K562 (cell line): Measurements from ENCODE around the gene RNF40.

Source experiments
- CREB1 ChIP-seq, 2 experiments: sonication (generic) in 1 of 2; formaldehyde crosslinking in 1 of 2; IDR thresholded peaks; 2 replicates each; pipeline versions ENCODE4 v1.6.1 to v1.8.0; 2012 to 2022; ENCODE audit warnings: inconsistent platforms in 1 of 2, mild to moderate bottlenecking in 1 of 2, missing genetic modification reagents in 1 of 2, moderate library complexity in 1 of 2
- CTCF ChIP-seq, 3 experiments: IDR thresholded peaks in 2 of 3; conservative IDR thresholded peaks in 1 of 3; 2 replicates each; pipeline ENCODE4 v1.5.1; 2011 to 2012; ENCODE audit warnings: low read length in 3 of 3, mild to moderate bottlenecking in 3 of 3, control low read depth in 2 of 3, improper control_type of control experiment in 1 of 3, inconsistent platforms in 1 of 3, low read depth in 1 of 3, mixed read lengths in 1 of 3, moderate library complexity in 1 of 3; ENCODE audit not compliant: insufficient read depth in 2 of 3
- DPF2 ChIP-seq: fragments of 450-650 bp; IDR thresholded peaks from 2 replicates; pipeline ENCODE4 v1.6.1; 2016
- E2F5 ChIP-seq: sonication (generic); formaldehyde crosslinking; IDR thresholded peaks from 2 replicates; pipeline ENCODE4 v1.8.0; 2022; ENCODE audit warnings: mild to moderate bottlenecking, missing genetic modification reagents
- MYC ChIP-seq, 2 experiments: fragments of 250-450 bp in 1 of 2; sonication (Bioruptor Pico) in 1 of 2; IDR thresholded peaks; 2 replicates each; pipeline versions ENCODE4 v1.5.1 to v1.6.1; 2012 to 2021; ENCODE audit warnings: low read depth in 2 of 2, borderline replicate concordance in 1 of 2, improper control_type of control experiment in 1 of 2, low read length in 1 of 2, mild to moderate bottlenecking in 1 of 2, moderate library complexity in 1 of 2
- POLR2AphosphoS5 ChIP-seq: IDR thresholded peaks from 2 replicates; pipeline ENCODE4 v1.6.1; 2011; ENCODE audit warnings: mild to moderate bottlenecking, low read depth, low read length, moderate library complexity; ENCODE audit not compliant: control insufficient read depth, insufficient read depth
- RCOR1 ChIP-seq, 2 experiments: IDR thresholded peaks; 2 replicates each; pipeline ENCODE4 v1.6.1; 2012; ENCODE audit warnings: low read depth in 2 of 2, low read length in 2 of 2, borderline replicate concordance in 1 of 2, improper control_type of control experiment in 1 of 2
- TGIF2 ChIP-seq: sonication (generic); formaldehyde crosslinking; IDR thresholded peaks from 2 replicates; pipeline ENCODE4 v1.8.1; 2022; ENCODE audit warnings: mild to moderate bottlenecking, missing genetic modification reagents, moderate library complexity
- YY1 ChIP-seq, 3 experiments: IDR thresholded peaks; 2 replicates each; pipeline ENCODE4 v1.6.1; 2011; ENCODE audit warnings: low read length in 2 of 3, mild to moderate bottlenecking in 2 of 3, moderate library complexity in 2 of 3, borderline replicate concordance in 1 of 3, control low read depth in 1 of 3, low read depth in 1 of 3; ENCODE audit not compliant: insufficient read depth in 3 of 3, insufficient replicate concordance in 2 of 3, control insufficient read depth in 1 of 3, insufficient read length in 1 of 3; ENCODE audit errors: extremely low read depth in 1 of 3
- ZFPM2 ChIP-seq: fragments of 250-450 bp; sonication (Bioruptor Pico); IDR thresholded peaks from 2 replicates; pipeline ENCODE4 v1.5.1; 2022; ENCODE audit warnings: mild to moderate bottlenecking

- no peak for TF ChIP-seq MYC (IDR thresholded peaks at IDR 0.05; ENCODE audit: low read depth, low read length)
- TF ChIP-seq MYC (CRISPR knock-in tag; IDR thresholded peaks at IDR 0.05; ENCODE audit: borderline replicate concordance, low read depth): no peak
- no peak for TF ChIP-seq E2F5 (CRISPR knock-in tag)
- no peak for TF ChIP-seq POLR2AphosphoS5
- no peak for TF ChIP-seq RCOR1 (IDR thresholded peaks at IDR 0.05; ENCODE audit: borderline replicate concordance in 1 of 2, low read depth in 2 of 2, low read length in 2 of 2)
- no peak for TF ChIP-seq DPF2
- no peak for TF ChIP-seq ZFPM2
- TF ChIP-seq CREB1 (IDR thresholded peaks at IDR 0.05): no peak
- no peak for TF ChIP-seq CREB1 (CRISPR knock-in tag; IDR thresholded peaks at IDR 0.05)
- no peak for TF ChIP-seq CTCF (IDR thresholded peaks at IDR 0.05 in 2 of 3, conservative IDR thresholded peaks at IDR 0.05 in 1 of 3; ENCODE audit: insufficient read depth in 2 of 3, low read depth in 1 of 3, low read length in 3 of 3)
- no peak for TF ChIP-seq YY1 (IDR thresholded peaks at IDR 0.05; ENCODE audit: borderline replicate concordance in 1 of 3, control insufficient read depth in 1 of 3, extremely low read depth in 1 of 3, insufficient read depth in 3 of 3, insufficient read length in 1 of 3, insufficient replicate concordance in 2 of 3, low read depth in 1 of 3, low read length in 2 of 3)
- TF ChIP-seq TGIF2 (CRISPR knock-in tag): no peak
Observed at GRCh38 chr16:30766206-30766932, 4.2 kb downstream of the RNF40 start.
